ENCODE measurements around the gene DUSP28. TPM values are rescaled to one million over a fixed set of nuclear protein-coding genes. Genes with fewer than 3 reads are reported as not detected.

Gene DUSP28
- total and polyA plus RNA-seq, 2 of the 13 experiments (the other 11 are each of a cell fraction or from before 2014, with no cell fraction given) = 5.2 to 8.6 TPM

GRCh38 chr2:240596491-240596931 lies 36.4 kb downstream of the DUSP28 start:
- no TSS peak for BruUV-seq (replicated peaks)
- H3K36me3 ChIP-seq (replicated peaks in 1 of 2; ENCODE audit: control insufficient read depth in 1 of 2, insufficient read depth in 2 of 2, low read length in 2 of 2) = peaks cover 10 to 20% of the 10 kb centered on the region in 2 experiments
- no peaks in the 10 kb centered on the region for H3K27me3 ChIP-seq (ENCODE audit: control insufficient read depth in 1 of 2, insufficient read depth in 2 of 2, low read length in 2 of 2)
- no peaks in the 10 kb centered on the region for H4K20me1 ChIP-seq (ENCODE audit: insufficient read depth, low read length)
- no peak for TF ChIP-seq GFI1 (CRISPR knock-in tag; IDR thresholded peaks at IDR 0.05; ENCODE audit: borderline replicate concordance)
- TF ChIP-seq CHCHD3 (CRISPR knock-in tag; IDR thresholded peaks at IDR 0.05) = 0 out of 2 replicates have a peak, but pooled peaks have one; percentile 21
- 98% methylated on average over 23 of the region's 23 CpGs for WGBS (ENCODE audit: low lambda C conversion rate)
- H3K4me2 ChIP-seq (ENCODE audit: low read depth, low read length) = peak overlapping the region; percentile 62
- peak overlapping the region; percentile 46 for H3K9ac ChIP-seq (ENCODE audit: insufficient read depth, low read depth, low read length)
- ChIA-PET CTCF (ENCODE audit: low intra/inter-chr PET ratio, low total read pairs) (no interaction called here), POLR2A (interaction anchor here (1.5 to 2.7 kb wide), 4 partner anchors 9 to 31 kb away, joined by 6 to 22 read pairs (median 9); partner anchors contain the start of gene CAPN10)
- in situ Hi-C loops (cut with HindIII; ENCODE audit: extremely low pct_ligation_motif_present, low pct_unique_long_range_greater_than_20kb) (no loop called here), intact Hi-C loops (cut with micrococcal nuclease; ENCODE audit: unreplicated experiment) (no loop called here)
- peaks cover 5% of the 10 kb centered on the region for H3K79me2 ChIP-seq (ENCODE audit: insufficient read depth, low read length)
- ATAC-seq (no peak), DNase-seq (ENCODE audit: low spot score) (no peak), FAIRE-seq (no peak)
- no peaks in the 10 kb centered on the region for H3K9me3 ChIP-seq (ENCODE audit: low read length)
- peaks cover 40% of the 10 kb centered on the region for H3K4me1 ChIP-seq (ENCODE audit: insufficient read depth, low read length)
- H3K4me3 ChIP-seq (replicated peaks in 1 of 3; ENCODE audit: insufficient read depth in 1 of 3, low read depth in 2 of 3, low read length in 3 of 3) = peak overlapping the region in 1 of 3 experiments; percentile 43; a peak in 1 of 6 replicates
- peak overlapping the region; percentile 94 for H3K27ac ChIP-seq (ENCODE audit: extremely low read length, insufficient read depth, low read length)
- H2AFZ ChIP-seq (ENCODE audit: low read length) = no peak overlapping the region

GRCh38 chr2:240597054-240597418 lies 36.9 kb downstream of the DUSP28 start:
- H3K4me3 ChIP-seq (replicated peaks in 1 of 3; ENCODE audit: insufficient read depth in 1 of 3, low read depth in 2 of 3, low read length in 3 of 3) = peak overlapping the region in 1 of 3 experiments; percentile 43; a peak in 1 of 6 replicates
- peaks cover 6 to 14% of the 10 kb centered on the region in 2 experiments; a peak in 4 of 5 replicates for H3K36me3 ChIP-seq (replicated peaks in 1 of 2; ENCODE audit: control insufficient read depth in 1 of 2, insufficient read depth in 2 of 2, low read length in 2 of 2)
- in situ Hi-C loops (cut with HindIII; ENCODE audit: extremely low pct_ligation_motif_present, low pct_unique_long_range_greater_than_20kb) (no loop called here), intact Hi-C loops (cut with micrococcal nuclease; ENCODE audit: unreplicated experiment) (no loop called here)
- WGBS (ENCODE audit: low lambda C conversion rate) = 59% methylated on average over 10 of the region's 10 CpGs
- H3K4me1 ChIP-seq (ENCODE audit: insufficient read depth, low read length) = peaks cover 44% of the 10 kb centered on the region
- no peaks in the 10 kb centered on the region for H3K27me3 ChIP-seq (ENCODE audit: control insufficient read depth in 1 of 2, insufficient read depth in 2 of 2, low read length in 2 of 2)
- peak overlapping the region; percentile 62 for H3K4me2 ChIP-seq (ENCODE audit: low read depth, low read length)
- peak overlapping the region; percentile 94 for H3K27ac ChIP-seq (ENCODE audit: extremely low read length, insufficient read depth, low read length)
- ChIA-PET CTCF (ENCODE audit: low intra/inter-chr PET ratio, low total read pairs) (no interaction called here), POLR2A (interaction anchor here (1.5 to 2.7 kb wide), 4 partner anchors 9 to 31 kb away, joined by 6 to 22 read pairs (median 9); partner anchors contain the start of gene CAPN10)
- no peaks in the 10 kb centered on the region for H4K20me1 ChIP-seq (ENCODE audit: insufficient read depth, low read length)
- no peak for DNase-seq (ENCODE audit: low spot score)
- no peak overlapping the region for H2AFZ ChIP-seq (ENCODE audit: low read length)
- no peaks in the 10 kb centered on the region for H3K9me3 ChIP-seq (ENCODE audit: low read length)
- no peak for ATAC-seq
- no TSS peak for BruUV-seq (replicated peaks)
- peaks cover 5% of the 10 kb centered on the region for H3K79me2 ChIP-seq (ENCODE audit: insufficient read depth, low read length)
- no peak for FAIRE-seq
- peak overlapping the region; percentile 66 for H3K9ac ChIP-seq (ENCODE audit: insufficient read depth, low read depth, low read length)
- TF ChIP-seq ZNF549 (CRISPR knock-in tag; IDR thresholded peaks at IDR 0.05) = no peak
- TF ChIP-seq ZNF629 (CRISPR knock-in tag; conservative IDR thresholded peaks at IDR 0.05) = no peak
- TF ChIP-seq ZNF878 (CRISPR knock-in tag; IDR thresholded peaks at IDR 0.05) = no peak
- no peak for TF ChIP-seq ZKSCAN1 (IDR thresholded peaks at IDR 0.05; ENCODE audit: low read length)
- no peak for TF ChIP-seq ZNF557 (CRISPR knock-in tag; IDR thresholded peaks at IDR 0.05)
- TF ChIP-seq ZNF672 (CRISPR knock-in tag; IDR thresholded peaks at IDR 0.05) = no peak
- TF ChIP-seq, protein P1, sequence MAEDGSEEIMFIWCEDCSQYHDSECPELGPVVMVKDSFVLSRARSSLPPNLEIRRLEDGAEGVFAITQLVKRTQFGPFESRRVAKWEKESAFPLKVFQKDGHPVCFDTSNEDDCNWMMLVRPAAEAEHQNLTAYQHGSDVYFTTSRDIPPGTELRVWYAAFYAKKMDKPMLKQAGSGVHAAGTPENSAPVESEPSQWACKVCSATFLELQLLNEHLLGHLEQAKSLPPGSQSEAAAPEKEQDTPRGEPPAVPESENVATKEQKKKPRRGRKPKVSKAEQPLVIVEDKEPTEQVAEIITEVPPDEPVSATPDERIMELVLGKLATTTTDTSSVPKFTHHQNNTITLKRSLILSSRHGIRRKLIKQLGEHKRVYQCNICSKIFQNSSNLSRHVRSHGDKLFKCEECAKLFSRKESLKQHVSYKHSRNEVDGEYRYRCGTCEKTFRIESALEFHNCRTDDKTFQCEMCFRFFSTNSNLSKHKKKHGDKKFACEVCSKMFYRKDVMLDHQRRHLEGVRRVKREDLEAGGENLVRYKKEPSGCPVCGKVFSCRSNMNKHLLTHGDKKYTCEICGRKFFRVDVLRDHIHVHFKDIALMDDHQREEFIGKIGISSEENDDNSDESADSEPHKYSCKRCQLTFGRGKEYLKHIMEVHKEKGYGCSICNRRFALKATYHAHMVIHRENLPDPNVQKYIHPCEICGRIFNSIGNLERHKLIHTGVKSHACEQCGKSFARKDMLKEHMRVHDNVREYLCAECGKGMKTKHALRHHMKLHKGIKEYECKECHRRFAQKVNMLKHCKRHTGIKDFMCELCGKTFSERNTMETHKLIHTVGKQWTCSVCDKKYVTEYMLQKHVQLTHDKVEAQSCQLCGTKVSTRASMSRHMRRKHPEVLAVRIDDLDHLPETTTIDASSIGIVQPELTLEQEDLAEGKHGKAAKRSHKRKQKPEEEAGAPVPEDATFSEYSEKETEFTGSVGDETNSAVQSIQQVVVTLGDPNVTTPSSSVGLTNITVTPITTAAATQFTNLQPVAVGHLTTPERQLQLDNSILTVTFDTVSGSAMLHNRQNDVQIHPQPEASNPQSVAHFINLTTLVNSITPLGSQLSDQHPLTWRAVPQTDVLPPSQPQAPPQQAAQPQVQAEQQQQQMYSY (CRISPR knock-in tag; IDR thresholded peaks at IDR 0.05) = no peak
- no peak for TF ChIP-seq RCOR2 (CRISPR knock-in tag; IDR thresholded peaks at IDR 0.05)
- no peak for TF ChIP-seq ZNF562 (CRISPR knock-in tag; IDR thresholded peaks at IDR 0.05; ENCODE audit: borderline replicate concordance)
- no peak for TF ChIP-seq ZBTB21 (CRISPR knock-in tag; IDR thresholded peaks at IDR 0.05)
- no peak for TF ChIP-seq TOE1 (CRISPR knock-in tag; IDR thresholded peaks at IDR 0.05)
- no peak for TF ChIP-seq ZNF576 (CRISPR knock-in tag; IDR thresholded peaks at IDR 0.05)
- TF ChIP-seq, protein P2, sequence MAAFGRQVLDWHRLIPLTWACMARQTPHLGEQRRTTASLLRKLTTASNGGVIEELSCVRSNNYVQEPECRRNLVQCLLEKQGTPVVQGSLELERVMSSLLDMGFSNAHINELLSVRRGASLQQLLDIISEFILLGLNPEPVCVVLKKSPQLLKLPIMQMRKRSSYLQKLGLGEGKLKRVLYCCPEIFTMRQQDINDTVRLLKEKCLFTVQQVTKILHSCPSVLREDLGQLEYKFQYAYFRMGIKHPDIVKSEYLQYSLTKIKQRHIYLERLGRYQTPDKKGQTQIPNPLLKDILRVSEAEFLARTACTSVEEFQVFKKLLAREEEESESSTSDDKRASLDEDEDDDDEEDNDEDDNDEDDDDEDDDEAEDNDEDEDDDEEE (CRISPR knock-in tag; IDR thresholded peaks at IDR 0.05) = 0 out of 2 replicates have a peak, but pooled peaks have one; percentile 34
